ENCODE measurements around the gene OGN.

GRCh38 chr9:92380603-92381002 lies 23.8 kb downstream of the OGN start:
- TF ChIP-seq CTCF (IDR thresholded peaks at IDR 0.05; ENCODE audit: low read depth, low read length) (no peak), EZH2phosphoT487 (IDR thresholded peaks at IDR 0.05; ENCODE audit: low read depth) (no peak)
